Islet of Langerhans (tissue), 1 donor: ENCODE measurements around the gene IL16.
"Not testable (repeated sequence)": the region's sequence is repeated elsewhere in the genome, so short reads cannot be mapped to it uniquely, and the experiment has no call there.

ENCODE experiments used
- FAIRE-seq: peaks from one replicate; lab custom pipeline; 2011; peaks lifted over from hg19 to GRCh38; lab: Jason Lieb, UNC

The IL16 gene

GRCh38 chr15:81339851-81340250, 143.2 kb downstream of the IL16 start:
- FAIRE-seq = no peak

GRCh38 chr15:81341351-81341750, 144.7 kb downstream of the IL16 start:
- no peak for FAIRE-seq

GRCh38 chr15:81343371-81343770, 146.7 kb downstream of the IL16 start:
- no peak for FAIRE-seq

GRCh38 chr15:81346611-81347010, 149.9 kb downstream of the IL16 start:
- no peak for FAIRE-seq

- no peak for FAIRE-seq
These were observed 151.2 kb downstream of the IL16 start for GRCh38 chr15:81347910-81348309.

- FAIRE-seq = not testable (repeated sequence)
These were observed 152.0 kb downstream of the IL16 start for GRCh38 chr15:81348691-81349090.

- no peak for FAIRE-seq
These were observed 152.6 kb downstream of the IL16 start for GRCh38 chr15:81349271-81349670.

- no peak for FAIRE-seq
These were observed 155.0 kb downstream of the IL16 start for GRCh38 chr15:81351651-81352050.

- FAIRE-seq = no peak
These were observed 159.6 kb downstream of the IL16 start for GRCh38 chr15:81356252-81356651.

- FAIRE-seq = no peak
These were observed 160.6 kb downstream of the IL16 start for GRCh38 chr15:81357180-81357686.

- FAIRE-seq = no peak
These were observed 161.6 kb downstream of the IL16 start for GRCh38 chr15:81358248-81358647.

GRCh38 chr15:81360491-81360890, 163.8 kb downstream of the IL16 start:
- FAIRE-seq = no peak

- FAIRE-seq = no peak
These were observed 165.2 kb downstream of the IL16 start for GRCh38 chr15:81361891-81362290.

- no peak for FAIRE-seq
These were observed 166.1 kb downstream of the IL16 start for GRCh38 chr15:81362790-81363189.

GRCh38 chr15:81363276-81363675, 166.6 kb downstream of the IL16 start:
- FAIRE-seq = no peak
